ENCODE data around the gene SYT5. TPM values are rescaled to one million over a fixed set of nuclear protein-coding genes. Genes with fewer than 3 reads are reported as not detected.

Gene SYT5
- total and polyA plus RNA-seq, 10 of the 15 experiments (the other 5 are each of a cell fraction or from before 2014, with no cell fraction given), result 0.04 to 0.79 (median 0.26) TPM; not detected in 7

- Histone ChIP-seq H3K4me2 (ENCODE audit: control insufficient read depth, insufficient read depth) (no peak overlapping the region), H4K20me1 (ENCODE audit: control insufficient read depth, insufficient read depth) (no peaks in the 10 kb centered on the region), H3K4me1 (ENCODE audit: control insufficient read depth, insufficient read depth, low read length) (no peaks in the 10 kb centered on the region), H3K9ac (ENCODE audit: control insufficient read depth, insufficient read depth, low read length) (no peak overlapping the region), H3K4me3 (no peak overlapping the region), H2AFZ (ENCODE audit: control insufficient read depth, low read depth, low read length) (no peak overlapping the region), H3K27ac (ENCODE audit: control insufficient read depth, insufficient read depth) (no peak overlapping the region), H3K27me3 (replicated peaks in 1 of 2; ENCODE audit: control insufficient read depth in 2 of 2, insufficient read depth in 2 of 2, low read length in 1 of 2) (no peaks in the 10 kb centered on the region), H3K36me3 (ENCODE audit: control insufficient read depth in 2 of 2, insufficient read depth in 2 of 2, low read length in 1 of 2) (peaks cover 0 to 9% of the 10 kb centered on the region in 2 experiments; a peak in 3 of 4 replicates), H3K79me2 (ENCODE audit: control insufficient read depth, insufficient read depth, low read length) (no peaks in the 10 kb centered on the region), H3K9me3 (replicated peaks; ENCODE audit: control insufficient read depth, insufficient read depth, low read length) (no peaks in the 10 kb centered on the region)
- FAIRE-seq (no peak), ATAC-seq (no peak; the same call in 2 of the 3 replicates), DNase-seq (ENCODE audit: low read depth, low spot score) (no peak)
- WGBS (ENCODE audit: insufficient coverage, insufficient replicate concordance, low lambda C conversion rate, missing lambda C conversion rate), result 93% methylated on average over 16 of the region's 17 CpGs
- BruUV-seq (replicated peaks), result no TSS peak
- RAD21 ChIA-PET (ENCODE audit: unreplicated experiment), result no interaction called here
- CTCF ChIA-PET, result no interaction called here
- POLR2A ChIA-PET, result no interaction called here
- in situ Hi-C loops (cut with MboI) (no loop called here), intact Hi-C loops (cut with micrococcal nuclease; ENCODE audit: unreplicated experiment) (no loop called here)
- TF ChIP-seq POLR2A (IDR thresholded peaks at IDR 0.05; ENCODE audit: low read depth, low read length) (peak; percentile 7; the same call in 1 of the 2 replicates), ZNF592 (IDR thresholded peaks at IDR 0.05) (no peak), BCL3 (IDR thresholded peaks at IDR 0.05; ENCODE audit: borderline replicate concordance, insufficient read depth, low read depth, low read length, poor library complexity, severe bottlenecking) (peak; percentile 80), E2F8 (IDR thresholded peaks at IDR 0.05; ENCODE audit: low read depth, partially characterized antibody) (no peak)
- SMC1A ChIA-PET (ENCODE audit: uncharacterized antibody, unreplicated experiment), result no interaction called here
These were observed 43.4 kb upstream of the SYT5 start for GRCh38 chr19:55223291-55224037.
